Left lobe of liver (tissue), 1 donor: ENCODE measurements around the gene HMGXB4. TPM values are rescaled to one million over a fixed set of nuclear protein-coding genes. Genes with fewer than 3 reads are reported as not detected.

Source experiments
- total RNA-seq: library from RNA; stranded (reverse); gene quantifications from one replicate; pipeline ENCODE4 v1.2.1, GENCODE V29; 2021
- donor health status: DM: no; HTN: yes; CAD: no.

HMGXB4 gene
- total RNA-seq, 1 donor from 2014 or later: 5.9 TPM

Other genes with a start within 250 kb of the HMGXB4 start
- gene ISX, start 191.3 kb upstream of the HMGXB4 start, total RNA-seq: not detected
- 49.1 TPM for gene TOM1, start 42.4 kb downstream of the HMGXB4 start, total RNA-seq
- gene HMOX1, start 123.6 kb downstream of the HMGXB4 start, total RNA-seq: 35.9 TPM
- gene MCM5, start 142.6 kb downstream of the HMGXB4 start, total RNA-seq: 9.1 TPM